HepG2 (cell line): Measurements from ENCODE around the gene PERCC1. TPM values are rescaled to one million over a fixed set of nuclear protein-coding genes. Genes with fewer than 3 reads are reported as not detected.

Source experiments
- ATAC-seq: fragments of 200-7000 bp; cut with Tn5 transposase; 3 replicates; pipeline ENCODE4 v1.9.1; 2020; ENCODE audit warnings: mild to moderate bottlenecking, moderate library complexity
- BruUV-seq: library from RNA; stranded (reverse); fragments of 400-500 nt; replicated peaks from 2 replicates; lab custom pipeline; 2021; lab: Mats Ljungman, UMichigan
- CTCF ChIA-PET: fragments of 300-600 bp; formaldehyde crosslinking; extraction: SDS; loops from one replicate; lab custom pipeline; 2021; ENCODE audit warnings: low total read pairs, inconsistent platforms, low intra/inter-chr PET ratio; lab: Yijun Ruan, JAX
- POLR2A ChIA-PET: fragments of 350-600 bp; sonication (Branson Sonifier 250); formaldehyde crosslinking; loops from one replicate; lab custom pipeline; 2020; ENCODE audit warnings: antibody characterized with exemption, inconsistent platforms; lab: Yijun Ruan, JAX
- DNase-seq: peaks from one replicate; pipeline ENCODE4 v3.0.0-alpha.2; 2015; ENCODE audit warnings: low spot score
- FAIRE-seq: peaks from 3 replicates; lab custom pipeline; 2011; peaks lifted over from hg19 to GRCh38; lab: Jason Lieb, UNC
- H2AFZ ChIP-seq: one replicate; pipeline ENCODE4 v1.6.1; 2011; ENCODE audit warnings: low read length, inconsistent platforms
- H3K27ac ChIP-seq: fragments of 300-600 bp; 3 replicates; pipeline ENCODE4 v1.8.0; 2011; ENCODE audit warnings: mixed run types, mild to moderate bottlenecking, mixed read lengths, low read length, inconsistent platforms; ENCODE audit not compliant: insufficient read depth; ENCODE audit errors: extremely low read length
- H3K27me3 ChIP-seq, 2 experiments: fragments of 200-600 bp in 1 of 2; 2 replicates in 1 of 2; 3 replicates in 1 of 2; pipeline versions ENCODE4 v1.6.0 to v1.8.0; 2011; ENCODE audit warnings: low read length in 2 of 2, mild to moderate bottlenecking in 2 of 2, moderate library complexity in 2 of 2, inconsistent platforms in 1 of 2; ENCODE audit not compliant: insufficient read depth in 2 of 2, control insufficient read depth in 1 of 2
- H3K36me3 ChIP-seq, 2 experiments: fragments of 200-600 bp in 1 of 2; replicated peaks in 1 of 2; 2 replicates in 1 of 2; 3 replicates in 1 of 2; pipeline versions ENCODE4 v1.5.1 to v1.8.0; 2011; ENCODE audit warnings: low read length in 2 of 2, inconsistent platforms in 1 of 2; ENCODE audit not compliant: insufficient read depth in 2 of 2, control insufficient read depth in 1 of 2
- H3K4me1 ChIP-seq: 2 replicates; pipeline ENCODE4 v1.5.1; 2012; ENCODE audit warnings: low read length, inconsistent platforms; ENCODE audit not compliant: insufficient read depth
- H3K4me2 ChIP-seq: 2 replicates; pipeline ENCODE4 v1.6.0; 2011; ENCODE audit warnings: low read depth, low read length, inconsistent platforms
- H3K4me3 ChIP-seq, 3 experiments: fragments of 200-600 bp in 1 of 3; sonication (generic), shearing (Covaris generic) in 1 of 3; replicated peaks in 1 of 3; 2 replicates each; pipeline ENCODE4 v1.5.1; 2011 to 2016; ENCODE audit warnings: low read length in 3 of 3, inconsistent platforms in 2 of 3, low read depth in 2 of 3, mild to moderate bottlenecking in 2 of 3, control low read depth in 1 of 3, mixed read lengths in 1 of 3; ENCODE audit not compliant: insufficient read depth in 1 of 3
- H3K79me2 ChIP-seq: one replicate; pipeline ENCODE4 v1.6.1; 2011; ENCODE audit warnings: low read length, inconsistent platforms; ENCODE audit not compliant: insufficient read depth
- H3K9ac ChIP-seq: 2 replicates; pipeline ENCODE4 v1.6.0; 2011; ENCODE audit warnings: mild to moderate bottlenecking, low read depth, low read length, inconsistent platforms; ENCODE audit not compliant: insufficient read depth
- H3K9me3 ChIP-seq: 2 replicates; pipeline ENCODE4 v1.5.1; 2012; ENCODE audit warnings: mild to moderate bottlenecking, low read length
- H4K20me1 ChIP-seq: 2 replicates; pipeline ENCODE4 v1.6.0; 2011; ENCODE audit warnings: inconsistent platforms, mild to moderate bottlenecking, low read length, moderate library complexity; ENCODE audit not compliant: insufficient read depth
- GABPB1 ChIP-seq: IDR thresholded peaks from 2 replicates; pipeline ENCODE4 v1.6.1; 2016; ENCODE audit warnings: mild to moderate bottlenecking, missing genetic modification reagents, moderate library complexity, missing compliant biosample characterization
- GFI1 ChIP-seq: sonication (generic); formaldehyde crosslinking; IDR thresholded peaks from 2 replicates; pipeline ENCODE4 v1.5.0; 2020; ENCODE audit warnings: missing genetic modification reagents, mild to moderate bottlenecking, borderline replicate concordance
- HNRNPLL ChIP-seq: fragments of 200-400 bp; formaldehyde crosslinking; IDR thresholded peaks from 2 replicates; pipeline ENCODE4 v1.6.1; 2017; ENCODE audit warnings: mild to moderate bottlenecking, low read depth, low read length; ENCODE audit not compliant: poor library complexity, severe bottlenecking
- KDM2A ChIP-seq: sonication (generic); formaldehyde crosslinking; IDR thresholded peaks from 2 replicates; pipeline ENCODE4 v1.4.0; 2020; ENCODE audit warnings: low read depth, missing genetic modification reagents, borderline replicate concordance
- MXD3 ChIP-seq: IDR thresholded peaks from 2 replicates; pipeline ENCODE4 v1.6.1; 2016; ENCODE audit warnings: mild to moderate bottlenecking, missing biosample characterization, missing genetic modification reagents
- POGZ ChIP-seq: sonication (generic); formaldehyde crosslinking; IDR thresholded peaks from 2 replicates; pipeline ENCODE4 v1.4.0; 2020; ENCODE audit warnings: mild to moderate bottlenecking, missing genetic modification reagents
- SMAD1 ChIP-seq: sonication (generic); formaldehyde crosslinking; IDR thresholded peaks from 2 replicates; pipeline ENCODE4 v1.4.0; 2020; ENCODE audit warnings: missing genetic modification reagents, low read depth, mild to moderate bottlenecking, borderline replicate concordance
- SP2 ChIP-seq: sonication (generic); formaldehyde crosslinking; IDR thresholded peaks from 2 replicates; pipeline ENCODE4 v1.5.1; 2020; ENCODE audit warnings: mild to moderate bottlenecking, missing genetic modification reagents
- TCF12 ChIP-seq, 2 experiments: fragments of 450-650 bp in 1 of 2; sonication (generic) in 1 of 2; formaldehyde crosslinking in 1 of 2; IDR thresholded peaks; 2 replicates each; pipeline versions ENCODE4 v1.6.1 to v1.8.0; 2017 to 2022; ENCODE audit warnings: antibody characterized with exemption in 1 of 2, mild to moderate bottlenecking in 1 of 2, missing genetic modification reagents in 1 of 2, moderate library complexity in 1 of 2
- XRCC5 ChIP-seq: fragments of 200-400 bp; formaldehyde crosslinking; optimal IDR thresholded peaks from 2 replicates; pipeline ENCODE3; 2017; ENCODE audit warnings: mild to moderate bottlenecking, low read length
- ZBTB33 ChIP-seq: sonication (generic); formaldehyde crosslinking; IDR thresholded peaks from 2 replicates; pipeline ENCODE4 v1.4.0; 2020; ENCODE audit warnings: missing genetic modification reagents
- ZBTB34 ChIP-seq: sonication (generic); formaldehyde crosslinking; IDR thresholded peaks from 2 replicates; pipeline ENCODE4 v1.8.0; 2022; ENCODE audit warnings: mild to moderate bottlenecking, missing genetic modification reagents
- ZIK1 ChIP-seq: sonication (generic); formaldehyde crosslinking; IDR thresholded peaks from 2 replicates; pipeline ENCODE4 v1.5.0; 2020; ENCODE audit warnings: mild to moderate bottlenecking, low read depth, missing genetic modification reagents, borderline replicate concordance
- ZNF460 ChIP-seq: sonication (generic); formaldehyde crosslinking; IDR thresholded peaks from 2 replicates; pipeline ENCODE4 v1.5.1; 2020; ENCODE audit warnings: missing genetic modification reagents, mild to moderate bottlenecking, borderline replicate concordance
- ZNF550 ChIP-seq: sonication (generic); formaldehyde crosslinking; IDR thresholded peaks from 2 replicates; pipeline ENCODE4 v1.4.0; 2020; ENCODE audit warnings: mild to moderate bottlenecking, missing genetic modification reagents, borderline replicate concordance
- ZNF768 ChIP-seq: sonication (generic); formaldehyde crosslinking; IDR thresholded peaks from 2 replicates; pipeline ENCODE4 v1.4.0; 2020; ENCODE audit warnings: missing genetic modification reagents
- WGBS: methylation state at CpG from one replicate; pipeline ENCODE4 v1.1.6; 2017; ENCODE audit warnings: low lambda C conversion rate; 5-methylcytosine and 5-hydroxymethylcytosine counted together
- in situ Hi-C: cut with HindIII; loops from 2 replicates; pipeline ENCODE4 v1.10.0; 2017; ENCODE audit warnings: low pct_unique_long_range_greater_than_20kb; ENCODE audit not compliant: extremely low pct_ligation_motif_present
- intact Hi-C: fragments of 100-400 bp; cut with micrococcal nuclease; formaldehyde crosslinking; loops from one replicate; pipeline ENCODE4 v1.10.0; 2022; ENCODE audit not compliant: unreplicated experiment
- polyA plus RNA-seq, 8 experiments: library from polyadenylated mRNA; depleted of rRNA in 3 of 8; stranded (reverse) in 7 of 8; unstranded in 1 of 8; fragments of >200 nt; fragmentation: Illumina TruSeq in 4 of 8; extraction: Trizol in 4 of 8; gene quantifications; 2 replicates each; pipeline versions ENCODE4 v1.2.1 to v1.2.3, GENCODE V29; 2011 to 2016; ENCODE audit warnings: low read depth in 4 of 8, missing spikeins in 1 of 8, mixed read lengths in 1 of 8; ENCODE audit not compliant: insufficient read depth in 1 of 8
- total RNA-seq, 5 experiments: library from RNA; depleted of rRNA; stranded (reverse); fragments of >200 nt; fragmentation: Illumina TruSeq; extraction: Trizol; gene quantifications; 2 replicates each; pipeline ENCODE4 v1.2.3, GENCODE V29; 2016; ENCODE audit warnings: low read depth in 1 of 5
- TF ChIP-seq, protein P1 (sequence below): sonication (generic); formaldehyde crosslinking; IDR thresholded peaks from 2 replicates; pipeline ENCODE4 v1.5.1; 2020; ENCODE audit warnings: missing genetic modification reagents, mild to moderate bottlenecking, borderline replicate concordance

Gene PERCC1
- total and polyA plus RNA-seq, 2 of the 13 experiments (the other 11 are each of a cell fraction or from before 2014, with no cell fraction given), result 0.15 TPM; not detected in 1

GRCh38 chr16:1443980-1444729 lies 13.3 kb downstream of the PERCC1 start, which contains the start of gene CCDC154:
TSS of gene CCDC154 (minus strand) at chr16:1444556. CDS start at chr16:1444322, 234 bp downstream.
- no TSS peak for BruUV-seq
- TF ChIP-seq HNRNPLL (no peak), GABPB1 (CRISPR knock-in tag) (no peak), GFI1 (CRISPR knock-in tag) (no peak), XRCC5 (no peak), ZIK1 (no peak), SP2 (CRISPR knock-in tag) (no peak), TCF12 (IDR thresholded peaks at IDR 0.05) (no peak), TCF12 (CRISPR knock-in tag; IDR thresholded peaks at IDR 0.05) (no peak), ZBTB34 (CRISPR knock-in tag) (no peak), ZNF550 (no peak), ZNF460 (CRISPR knock-in tag) (no peak), SMAD1 (no peak), MXD3 (CRISPR knock-in tag) (no peak), KDM2A (CRISPR knock-in tag) (peak; percentile 50; the same call in 1 of the 2 replicates), POGZ (CRISPR knock-in tag) (no peak), ZNF768 (CRISPR knock-in tag) (peak; percentile 93), ZBTB33 (no peak)
- TF ChIP-seq, protein P1, sequence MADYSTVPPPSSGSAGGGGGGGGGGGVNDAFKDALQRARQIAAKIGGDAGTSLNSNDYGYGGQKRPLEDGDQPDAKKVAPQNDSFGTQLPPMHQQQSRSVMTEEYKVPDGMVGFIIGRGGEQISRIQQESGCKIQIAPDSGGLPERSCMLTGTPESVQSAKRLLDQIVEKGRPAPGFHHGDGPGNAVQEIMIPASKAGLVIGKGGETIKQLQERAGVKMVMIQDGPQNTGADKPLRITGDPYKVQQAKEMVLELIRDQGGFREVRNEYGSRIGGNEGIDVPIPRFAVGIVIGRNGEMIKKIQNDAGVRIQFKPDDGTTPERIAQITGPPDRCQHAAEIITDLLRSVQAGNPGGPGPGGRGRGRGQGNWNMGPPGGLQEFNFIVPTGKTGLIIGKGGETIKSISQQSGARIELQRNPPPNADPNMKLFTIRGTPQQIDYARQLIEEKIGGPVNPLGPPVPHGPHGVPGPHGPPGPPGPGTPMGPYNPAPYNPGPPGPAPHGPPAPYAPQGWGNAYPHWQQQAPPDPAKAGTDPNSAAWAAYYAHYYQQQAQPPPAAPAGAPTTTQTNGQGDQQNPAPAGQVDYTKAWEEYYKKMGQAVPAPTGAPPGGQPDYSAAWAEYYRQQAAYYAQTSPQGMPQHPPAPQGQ, result no peak

More at GRCh38 chr16:1443980-1444729, 13.3 kb downstream of the PERCC1 start, which contains the start of gene CCDC154:
- no peak within 1 kb of the TSS for H3K4me2 ChIP-seq
- no peak within 1 kb of the TSS for H2AFZ ChIP-seq
- H4K20me1 ChIP-seq, result no peaks in the 10 kb centered on the region
- 80% methylated on average over 5 of the region's 27 CpGs for WGBS
- no peak for DNase-seq
- H3K4me1 ChIP-seq, result peaks cover 22% of the 10 kb centered on the region
- H3K27ac ChIP-seq, result no peak within 1 kb of the TSS
- peaks cover 4 to 6% of the 10 kb centered on the region in 2 experiments; a peak in 3 of 5 replicates for H3K27me3 ChIP-seq
- in situ Hi-C loops, result no loop called here
- no peak within 1 kb of the TSS for H3K4me3 ChIP-seq
- H3K36me3 ChIP-seq, result no peaks in the 10 kb centered on the region; a peak in 1 of 5 replicates
- ChIA-PET CTCF (no interaction called here), POLR2A (no interaction called here)
- FAIRE-seq, result no peak
- H3K9ac ChIP-seq, result 0 out of 2 replicates have a peak within 1 kb of the TSS, but pooled peaks have one; percentile 8
- ATAC-seq, result peak; percentile 6; the same call in 2 of the 3 replicates
- intact Hi-C loops, result no loop called here
- no peaks in the 10 kb centered on the region for H3K79me2 ChIP-seq
- H3K9me3 ChIP-seq, result no peaks in the 10 kb centered on the region
